Activated CD4-positive, alpha-beta T cell treated with anti-CD3 and anti-CD28 coated beads, Interleukin-2, amount 10 ng/mL, durations not matched to agents 24 days and 14 days (primary cell): ENCODE data around the gene SMPDL3A. TPM values are rescaled to one million over a fixed set of nuclear protein-coding genes. Genes with fewer than 3 reads are reported as not detected.

Experiments
- DNase-seq: peaks from one replicate; pipeline ENCODE4 v3.0.0; 2022
- H3K27ac Mint-ChIP-seq: one replicate; pipeline ENCODE4 v1.8.0; 2022; ENCODE audit warnings: mild to moderate bottlenecking, mixed read lengths
- H3K27me3 Mint-ChIP-seq: one replicate; pipeline ENCODE4 v1.8.0; 2022; ENCODE audit warnings: mixed read lengths
- H3K36me3 Mint-ChIP-seq: one replicate; pipeline ENCODE4 v1.8.0; 2022; ENCODE audit warnings: low read depth, mild to moderate bottlenecking, mixed read lengths
- H3K4me1 Mint-ChIP-seq: one replicate; pipeline ENCODE4 v1.8.0; 2021; ENCODE audit warnings: mixed read lengths
- H3K4me3 Mint-ChIP-seq: one replicate; pipeline ENCODE4 v1.8.0; 2022; ENCODE audit warnings: mild to moderate bottlenecking, moderate library complexity, mixed read lengths
- H3K9me3 Mint-ChIP-seq: one replicate; pipeline ENCODE4 v1.8.0; 2021; ENCODE audit warnings: mixed read lengths
- intact Hi-C: fragments of 100-400 bp; cut with micrococcal nuclease; formaldehyde crosslinking; loops from one replicate; pipeline ENCODE4 v1.15.1; 2023
- total RNA-seq: library from RNA; stranded (reverse); gene quantifications from 2 replicates; pipeline ENCODE4 v1.2.3, GENCODE V29; 2022

Gene SMPDL3A
- total RNA-seq, 1 donor from 2014 or later = 0.42 TPM

DNA sequence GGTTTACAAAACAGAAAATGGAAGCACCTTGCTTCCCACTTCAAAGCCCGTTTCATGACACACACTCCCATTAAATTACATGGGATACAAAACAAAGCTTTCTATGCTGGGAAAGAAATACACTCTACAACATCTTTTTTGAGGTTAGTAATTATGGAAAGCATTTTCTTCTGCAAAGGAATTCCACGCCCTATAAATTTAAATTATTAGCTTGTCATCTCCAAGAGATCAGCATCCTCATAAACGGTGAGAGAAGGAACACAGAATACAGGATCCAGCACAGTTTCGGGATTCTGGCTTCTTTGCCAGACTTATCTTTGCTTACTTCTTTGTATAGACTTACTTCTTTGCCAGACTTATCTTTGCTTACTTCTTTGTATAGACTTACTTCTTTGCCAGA lies 1.3 kb upstream of the SMPDL3A start:
- Mint-ChIP-seq H3K4me3 (no peak overlapping the region), H3K9me3 (no peaks in the 10 kb centered on the region), H3K27ac (no peak overlapping the region), H3K4me1 (peaks cover 19% of the 10 kb centered on the region), H3K27me3 (peaks cover 57% of the 10 kb centered on the region), H3K36me3 (peaks cover 2% of the 10 kb centered on the region)
- intact Hi-C loops = loop anchor here (2.0 kb wide), 2 partner anchors 37 to 51 kb away; no protein-coding TSS in a partner anchor
- DNase-seq = no peak

DNA sequence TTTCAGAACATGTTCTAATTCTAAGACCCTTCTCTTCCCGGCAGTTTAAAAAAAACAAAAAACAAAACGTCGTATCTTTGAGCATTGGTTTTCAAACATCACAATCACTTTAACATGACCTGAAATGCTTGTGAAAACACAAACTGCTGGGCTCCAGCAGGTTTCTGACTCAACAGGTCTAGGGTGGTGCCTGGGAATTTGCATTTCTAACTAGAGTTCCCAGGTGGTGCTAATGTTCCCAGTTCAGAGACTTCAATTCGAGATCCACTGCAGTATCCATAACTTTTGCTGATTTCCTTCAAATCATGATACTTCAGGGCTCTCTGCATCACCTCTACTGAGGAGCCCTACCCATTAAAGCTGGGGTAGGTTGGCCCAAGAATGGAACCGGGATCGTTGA lies 850 bp upstream of the SMPDL3A start:
- DNase-seq = no peak
- Mint-ChIP-seq H3K9me3 (no peaks in the 10 kb centered on the region), H3K27ac (no peak overlapping the region), H3K27me3 (peaks cover 62% of the 10 kb centered on the region), H3K36me3 (peaks cover 2% of the 10 kb centered on the region), H3K4me3 (no peak overlapping the region), H3K4me1 (peaks cover 19% of the 10 kb centered on the region)
- intact Hi-C loops = loop anchor here (2.0 kb wide), 2 partner anchors 37 to 51 kb away; no protein-coding TSS in a partner anchor

GRCh38 chr6:122788663-122789181 lies 336 bp upstream of the SMPDL3A start:
- H3K9me3 Mint-ChIP-seq = no peaks in the 10 kb centered on the region
- peak overlapping the region; percentile 91 for H3K4me3 Mint-ChIP-seq
- intact Hi-C loops = loop anchor here (2.0 kb wide), 2 partner anchors 38 to 50 kb away; no protein-coding TSS in a partner anchor
- peaks cover 65% of the 10 kb centered on the region for H3K27me3 Mint-ChIP-seq
- H3K27ac Mint-ChIP-seq = no peak overlapping the region
- peaks cover 2% of the 10 kb centered on the region for H3K36me3 Mint-ChIP-seq
- no peak for DNase-seq
- peaks cover 19% of the 10 kb centered on the region for H3K4me1 Mint-ChIP-seq

DNA sequence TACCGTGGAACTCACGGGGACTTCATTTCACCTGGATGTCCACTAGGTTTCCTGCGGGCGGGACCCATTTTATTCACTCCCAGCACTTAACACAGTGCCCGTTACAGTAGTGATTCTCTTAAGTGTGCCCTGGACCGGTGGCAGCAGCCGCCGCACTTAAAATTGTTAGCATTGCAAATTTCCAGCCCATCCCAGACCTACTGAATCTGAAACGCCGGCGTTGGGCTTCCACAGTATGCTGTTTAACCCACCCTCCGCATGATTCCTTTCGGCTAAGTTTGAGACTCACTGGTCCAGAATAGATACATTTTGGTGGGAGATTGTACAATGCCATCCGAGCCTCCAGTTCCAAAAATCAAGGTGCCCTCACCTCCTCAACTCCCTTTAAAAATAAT lies 967 bp downstream of the SMPDL3A start:
- no peak for DNase-seq
- Mint-ChIP-seq H3K9me3 (no peaks in the 10 kb centered on the region), H3K27me3 (peaks cover 64% of the 10 kb centered on the region), H3K36me3 (peaks cover 2% of the 10 kb centered on the region), H3K4me3 (peak overlapping the region; percentile 91), H3K27ac (peak overlapping the region; percentile 84), H3K4me1 (peaks cover 19% of the 10 kb centered on the region)
- intact Hi-C loops = no loop called here

DNA sequence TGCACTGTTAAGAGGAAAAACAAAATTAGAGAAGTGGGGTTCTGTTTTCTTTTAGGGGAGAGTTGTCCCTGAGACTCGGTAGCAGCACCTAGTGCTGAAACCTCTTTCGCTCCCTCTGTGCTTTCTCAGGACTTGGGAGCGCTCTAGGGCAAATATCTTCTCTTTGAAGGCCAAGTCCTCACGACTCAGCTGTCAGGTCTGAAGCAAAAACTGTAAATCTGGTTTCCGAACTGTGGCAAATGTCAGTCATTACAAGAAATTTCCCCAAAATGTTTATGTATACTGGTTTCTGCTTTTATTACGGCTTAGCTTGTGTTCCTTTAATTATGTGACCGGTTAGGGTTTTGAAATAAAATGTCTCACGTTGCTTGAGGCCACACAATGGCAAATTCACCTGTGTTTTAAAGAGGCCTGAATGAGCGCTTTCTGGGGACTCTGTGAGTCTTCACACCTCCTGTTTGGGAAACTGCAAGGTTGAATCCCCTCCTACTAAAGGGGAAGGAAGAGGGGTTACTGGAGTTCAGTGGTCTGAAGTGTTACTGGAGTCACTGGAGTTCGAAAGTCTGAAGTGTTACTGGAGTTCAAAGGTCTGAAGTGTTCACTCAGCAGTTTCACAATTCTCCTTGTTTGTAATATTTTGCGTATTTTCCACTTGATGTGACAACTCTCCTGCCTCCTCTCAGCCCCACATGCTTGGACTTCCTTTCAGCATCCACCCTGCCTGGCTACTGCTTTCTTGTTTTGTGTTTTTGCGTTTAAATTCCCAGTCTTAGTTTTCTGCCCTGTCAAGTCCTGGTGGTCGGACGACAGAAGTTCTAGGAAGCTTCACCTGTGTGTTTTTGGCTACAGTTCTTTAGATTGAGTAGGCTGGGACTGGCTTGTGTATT lies 1.6 kb downstream of the SMPDL3A start:
- intact Hi-C loops = no loop called here
- no peak for DNase-seq
- peaks cover 62% of the 10 kb centered on the region for H3K27me3 Mint-ChIP-seq
- peak overlapping the region; percentile 91 for H3K4me3 Mint-ChIP-seq
- peaks cover 2% of the 10 kb centered on the region for H3K36me3 Mint-ChIP-seq
- no peak overlapping the region for H3K27ac Mint-ChIP-seq
- H3K9me3 Mint-ChIP-seq = no peaks in the 10 kb centered on the region
- H3K4me1 Mint-ChIP-seq = peaks cover 19% of the 10 kb centered on the region

- intact Hi-C loops = no loop called here
- H3K27me3 Mint-ChIP-seq = peaks cover 58% of the 10 kb centered on the region
These were observed 2.2 kb downstream of the SMPDL3A start for GRCh38 chr6:122791310-122791679.

DNA sequence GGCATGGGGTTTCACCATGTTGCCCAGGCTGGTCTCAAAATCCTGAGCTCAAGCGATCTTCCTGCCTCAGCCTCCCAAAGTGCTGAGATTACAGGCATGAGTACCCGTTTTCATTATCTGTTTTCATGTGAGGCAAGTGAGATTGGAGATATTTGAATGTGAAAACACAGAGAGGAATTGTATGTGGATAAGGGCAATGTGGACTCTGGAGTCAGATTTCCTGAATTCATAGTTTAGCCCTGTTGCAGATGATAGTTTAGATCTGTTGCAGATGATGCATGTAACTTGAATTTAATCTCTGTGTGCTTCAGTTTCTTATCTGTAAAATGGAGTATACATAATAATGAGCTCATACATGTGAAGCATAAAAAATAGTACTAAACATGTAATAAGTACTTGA lies 3.7 kb downstream of the SMPDL3A start:
- Mint-ChIP-seq H3K27ac (no peak overlapping the region), H3K27me3 (peaks cover 44% of the 10 kb centered on the region), H3K36me3 (peaks cover 2% of the 10 kb centered on the region), H3K4me3 (no peak overlapping the region), H3K9me3 (no peaks in the 10 kb centered on the region), H3K4me1 (peaks cover 20% of the 10 kb centered on the region)
- intact Hi-C loops = no loop called here
- DNase-seq = no peak

More at GRCh38 chr6:122791310-122791679, 2.2 kb downstream of the SMPDL3A start:
- H3K4me3 Mint-ChIP-seq = peak overlapping the region; percentile 33
- H3K36me3 Mint-ChIP-seq = peaks cover 2% of the 10 kb centered on the region
- DNase-seq = no peak
- peaks cover 19% of the 10 kb centered on the region for H3K4me1 Mint-ChIP-seq
- no peak overlapping the region for H3K27ac Mint-ChIP-seq
- H3K9me3 Mint-ChIP-seq = no peaks in the 10 kb centered on the region

GRCh38 chr6:122797537-122797936 lies 8.5 kb downstream of the SMPDL3A start:
- peak overlapping the region; percentile 4 for H3K27ac Mint-ChIP-seq
- intact Hi-C loops = no loop called here

DNA sequence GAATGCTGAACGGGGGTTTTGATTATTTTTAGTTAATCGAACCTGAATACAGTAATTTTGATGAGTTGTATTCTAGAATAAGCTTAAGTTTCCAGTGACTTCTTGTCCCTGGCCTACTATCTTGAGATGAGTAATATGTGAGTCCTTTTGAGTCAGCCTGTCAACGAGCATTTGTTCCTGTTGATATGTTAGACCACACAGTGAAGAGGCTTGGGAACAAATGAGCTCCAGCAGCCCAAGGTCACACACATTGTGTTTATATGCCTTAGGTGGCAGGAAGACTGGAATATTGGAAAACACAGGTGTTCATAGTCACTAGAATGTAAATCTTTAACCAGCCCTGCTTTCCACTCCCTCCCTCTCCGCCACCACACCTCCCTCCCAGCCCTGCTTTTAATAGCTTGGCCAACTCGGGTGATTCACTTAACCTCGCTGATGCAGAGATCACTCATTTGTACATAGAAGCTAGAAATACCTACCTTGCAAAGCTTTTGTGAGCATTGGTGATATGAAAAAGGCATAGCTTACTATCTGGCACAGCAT lies 9.1 kb downstream of the SMPDL3A start:
- Mint-ChIP-seq H3K9me3 (no peaks in the 10 kb centered on the region), H3K4me3 (no peak overlapping the region), H3K27me3 (peaks cover 6% of the 10 kb centered on the region), H3K4me1 (peaks cover 6% of the 10 kb centered on the region), H3K27ac (peak overlapping the region; percentile 4), H3K36me3 (no peaks in the 10 kb centered on the region)
- intact Hi-C loops = no loop called here
- DNase-seq = no peak

More at GRCh38 chr6:122797537-122797936, 8.5 kb downstream of the SMPDL3A start:
- H3K9me3 Mint-ChIP-seq = no peaks in the 10 kb centered on the region
- no peak overlapping the region for H3K4me3 Mint-ChIP-seq
- DNase-seq = no peak
- H3K27me3 Mint-ChIP-seq = peaks cover 12% of the 10 kb centered on the region
- peaks cover 6% of the 10 kb centered on the region for H3K4me1 Mint-ChIP-seq
- no peaks in the 10 kb centered on the region for H3K36me3 Mint-ChIP-seq

GRCh38 chr6:122799140-122799745 lies 10.2 kb downstream of the SMPDL3A start:
- Mint-ChIP-seq H3K36me3 (no peaks in the 10 kb centered on the region), H3K4me1 (peaks cover 6% of the 10 kb centered on the region), H3K27ac (no peak overlapping the region), H3K9me3 (no peaks in the 10 kb centered on the region), H3K4me3 (no peak overlapping the region), H3K27me3 (no peaks in the 10 kb centered on the region)
- intact Hi-C loops = no loop called here
- DNase-seq = no peak

DNA sequence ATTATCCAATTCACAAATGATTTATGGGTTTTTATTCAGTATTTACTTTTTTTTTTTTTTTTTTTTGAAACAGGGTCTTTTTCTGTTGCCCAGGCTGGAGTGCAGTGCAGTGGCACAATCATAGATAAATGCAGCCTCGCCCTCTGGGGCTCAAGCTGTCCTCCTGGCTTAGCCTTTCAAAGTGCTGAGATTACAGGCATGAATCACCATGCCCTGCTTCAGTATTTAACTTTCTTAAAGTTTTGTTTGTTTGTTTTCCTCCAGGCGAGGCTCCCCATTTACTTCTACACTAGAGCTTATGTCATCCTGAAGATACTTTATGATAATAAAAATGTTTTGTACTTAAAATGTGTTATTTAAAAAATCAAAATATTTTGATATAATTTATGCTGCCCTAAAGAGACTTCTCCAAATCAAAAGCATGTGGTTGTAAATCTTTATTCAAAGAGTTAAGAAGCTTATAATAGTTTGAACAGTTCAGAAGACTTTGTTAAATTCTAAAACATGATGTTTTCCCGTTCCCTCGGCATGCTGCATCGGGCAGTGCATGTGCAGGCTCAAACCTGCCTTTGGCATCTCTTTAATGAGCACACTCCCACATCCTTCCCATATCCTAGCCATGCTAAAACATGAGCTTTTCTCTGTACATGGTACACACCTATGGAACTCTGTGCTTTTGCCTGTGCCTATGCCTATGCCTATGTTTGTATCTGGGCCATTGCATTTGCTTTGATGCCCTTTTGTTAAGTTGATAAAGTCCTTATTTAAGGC lies 11.0 kb downstream of the SMPDL3A start:
- no peak overlapping the region for H3K27ac Mint-ChIP-seq
- DNase-seq = no peak
- H3K9me3 Mint-ChIP-seq = no peaks in the 10 kb centered on the region
- no peak overlapping the region for H3K4me3 Mint-ChIP-seq
- no peaks in the 10 kb centered on the region for H3K27me3 Mint-ChIP-seq
- H3K36me3 Mint-ChIP-seq = no peaks in the 10 kb centered on the region
- peaks cover 6% of the 10 kb centered on the region for H3K4me1 Mint-ChIP-seq
- intact Hi-C loops = no loop called here

DNA sequence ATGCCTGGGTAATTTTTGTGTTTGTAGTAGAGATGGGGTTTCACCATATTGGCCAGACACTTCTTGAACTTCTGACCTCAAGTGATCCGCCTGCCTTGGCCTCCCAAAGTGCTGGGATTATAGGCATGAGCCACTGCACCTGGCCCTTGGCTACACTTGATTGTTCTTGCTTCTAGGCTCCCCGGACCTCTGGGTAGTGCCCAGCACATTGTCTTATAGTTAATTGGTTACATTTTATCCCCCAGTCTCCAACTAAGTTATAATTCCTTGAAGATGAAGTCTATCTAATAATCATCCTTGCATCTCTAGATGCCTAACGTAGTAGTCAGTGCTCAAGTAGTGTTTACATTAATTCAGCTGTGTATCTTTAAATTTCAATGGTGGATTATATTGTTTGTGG lies 11.8 kb downstream of the SMPDL3A start:
- DNase-seq = no peak
- Mint-ChIP-seq H3K4me3 (no peak overlapping the region), H3K27me3 (no peaks in the 10 kb centered on the region), H3K36me3 (no peaks in the 10 kb centered on the region), H3K4me1 (peaks cover 6% of the 10 kb centered on the region), H3K27ac (no peak overlapping the region), H3K9me3 (no peaks in the 10 kb centered on the region)
- intact Hi-C loops = no loop called here

GRCh38 chr6:122801397-122801796 lies 12.3 kb downstream of the SMPDL3A start:
- intact Hi-C loops = no loop called here

More at GRCh38 chr6:122801397-122801796, 12.3 kb downstream of the SMPDL3A start:
- peaks cover 6% of the 10 kb centered on the region for H3K4me1 Mint-ChIP-seq
- H3K9me3 Mint-ChIP-seq = no peaks in the 10 kb centered on the region
- no peak for DNase-seq
- no peaks in the 10 kb centered on the region for H3K27me3 Mint-ChIP-seq
- no peaks in the 10 kb centered on the region for H3K36me3 Mint-ChIP-seq
- no peak overlapping the region for H3K27ac Mint-ChIP-seq
- no peak overlapping the region for H3K4me3 Mint-ChIP-seq
